PC-3 (cell line): ENCODE data around the gene ZC3H6. TPM values are rescaled to one million over a fixed set of nuclear protein-coding genes. Genes with fewer than 3 reads are reported as not detected.

Source experiments
- ATAC-seq: fragments of 200-7000 bp; cut with Tn5 transposase; 2 replicates; pipeline ENCODE4 v1.9.1; 2020; ENCODE audit warnings: mild to moderate bottlenecking, moderate library complexity
- BruUV-seq: library from RNA; stranded (reverse); fragments of 400-500 nt; replicated peaks from 2 replicates; lab custom pipeline; 2021; lab: Mats Ljungman, UMichigan
- CTCF ChIA-PET: fragments of 300-600 bp; sonication (Branson Sonifier 250); formaldehyde crosslinking; loops from one replicate; lab custom pipeline; 2022; ENCODE audit warnings: antibody characterized with exemption; lab: Charles Lee
- POLR2A ChIA-PET: fragments of 300-600 bp; sonication (Branson Sonifier 250); formaldehyde crosslinking; loops from one replicate; lab custom pipeline; 2022; ENCODE audit warnings: antibody characterized with exemption; ENCODE audit not compliant: unreplicated experiment; lab: Charles Lee
- DNase-seq: peaks from one replicate; pipeline ENCODE4 v3.0.0-alpha.2; 2015
- H2AFZ ChIP-seq: fragments of 300-600 bp; sonication (generic); 2 replicates; pipeline ENCODE4 v1.6.0; 2016; ENCODE audit warnings: antibody characterized with exemption, low read length
- H3F3A ChIP-seq: fragments of 300-600 bp; sonication (generic); one replicate; pipeline ENCODE4 v1.6.0; 2017; ENCODE audit warnings: antibody characterized with exemption, low read length, control low read depth, mild to moderate bottlenecking; ENCODE audit not compliant: unreplicated experiment
- H3K27ac ChIP-seq: fragments of 300-600 bp; sonication (generic); 2 replicates; pipeline ENCODE4 v1.5.1; 2016; ENCODE audit warnings: mild to moderate bottlenecking, low read length
- H3K27me3 ChIP-seq: fragments of 300-600 bp; sonication (generic); 2 replicates; pipeline ENCODE4 v1.6.1; 2016; ENCODE audit warnings: low read length, mixed read lengths
- H3K36me3 ChIP-seq: fragments of 300-600 bp; sonication (generic); 2 replicates; pipeline ENCODE4 v1.6.1; 2016; ENCODE audit warnings: low read depth, mixed run types, low read length, mixed read lengths
- H3K4me1 ChIP-seq: fragments of 300-600 bp; sonication (generic); 2 replicates; pipeline ENCODE4 v1.5.1; 2016; ENCODE audit warnings: low read length; ENCODE audit not compliant: insufficient read depth
- H3K4me2 ChIP-seq: fragments of 300-600 bp; sonication (generic); 2 replicates; pipeline ENCODE4 v1.6.0; 2016; ENCODE audit warnings: low read length
- H3K4me3 ChIP-seq: fragments of 300-600 bp; sonication (generic); 2 replicates; pipeline ENCODE4 v1.5.1; 2016; ENCODE audit warnings: mild to moderate bottlenecking, low read length, mixed read lengths
- H3K79me2 ChIP-seq: fragments of 300-600 bp; sonication (generic); 2 replicates; pipeline ENCODE4 v1.6.1; 2017; ENCODE audit warnings: low read length, mixed read lengths
- H3K9ac ChIP-seq: fragments of 300-600 bp; sonication (generic); 2 replicates; pipeline ENCODE4 v1.6.0; 2016; ENCODE audit warnings: mild to moderate bottlenecking, low read length
- H3K9me2 ChIP-seq: fragments of 300-600 bp; sonication (generic); replicated peaks from 2 replicates; pipeline ENCODE4 v1.6.1; 2016; ENCODE audit warnings: mixed run types, low read length, mixed read lengths
- H3K9me3 ChIP-seq: fragments of 300-600 bp; sonication (generic); 2 replicates; pipeline ENCODE4 v1.6.1; 2016; ENCODE audit warnings: low read length, mixed read lengths
- H4K20me1 ChIP-seq: fragments of 300-600 bp; sonication (generic); 2 replicates; pipeline ENCODE4 v1.6.1; 2016; ENCODE audit warnings: low read length, mixed read lengths
- CTCF ChIP-seq: fragments of 300-600 bp; sonication (generic); conservative IDR thresholded peaks from 2 replicates; pipeline ENCODE4 v1.5.1; 2017; ENCODE audit warnings: antibody characterized with exemption, low read depth, mild to moderate bottlenecking, low read length
- EZH2 ChIP-seq: fragments of 300-600 bp; sonication (generic); IDR thresholded peaks from one replicate; pipeline ENCODE4 v1.6.1; 2017; ENCODE audit warnings: antibody characterized with exemption, mild to moderate bottlenecking, low read length; ENCODE audit not compliant: unreplicated experiment
- EZH2phosphoT487 ChIP-seq: fragments of 300-600 bp; sonication (generic); IDR thresholded peaks from 2 replicates; pipeline ENCODE4 v1.6.1; 2018; ENCODE audit warnings: mild to moderate bottlenecking, antibody characterized with exemption, low read length, borderline replicate concordance
- intact Hi-C: fragments of 100-400 bp; cut with micrococcal nuclease; formaldehyde crosslinking; loops from 2 replicates; pipeline ENCODE4 v1.9.0; 2023
- total RNA-seq: library from RNA; depleted of rRNA; stranded (reverse); fragments of >200 nt; gene quantifications from 2 replicates; pipeline ENCODE4 v1.2.3, GENCODE V29; 2014

The ZC3H6 gene
- total RNA-seq, 1 experiment from 2014 or later = 1.3 TPM

- no peak overlapping the region for H3K4me2 ChIP-seq
- POLR2A ChIA-PET = no interaction called here
Observed at GRCh38 chr2:112255875-112256274, 19.5 kb upstream of the ZC3H6 start.

GRCh38 chr2:112256654-112257053 is 18.7 kb upstream of the ZC3H6 start:
- CTCF ChIA-PET = no interaction called here
- POLR2A ChIA-PET = no interaction called here

More at GRCh38 chr2:112255875-112256274, 19.5 kb upstream of the ZC3H6 start:
- Histone ChIP-seq H3K9me2 (no peaks in the 10 kb centered on the region), H4K20me1 (no peaks in the 10 kb centered on the region), H3K9ac (no peak overlapping the region), H3K9me3 (no peaks in the 10 kb centered on the region), H3F3A (no peaks in the 10 kb centered on the region), H2AFZ (no peak overlapping the region), H3K27me3 (no peaks in the 10 kb centered on the region), H3K27ac (no peak overlapping the region), H3K79me2 (peaks cover 39% of the 10 kb centered on the region), H3K36me3 (no peaks in the 10 kb centered on the region), H3K4me3 (no peak overlapping the region), H3K4me1 (peaks cover 20% of the 10 kb centered on the region)
- DNase-seq (no peak), ATAC-seq (no peak)
- CTCF ChIA-PET = no interaction called here
- TF ChIP-seq EZH2 (no peak), EZH2phosphoT487 (no peak), CTCF (no peak)
- intact Hi-C loops = loop anchor here (5.0 to 10.0 kb wide), 4 partner anchors 134 to 371 kb away; partner anchors contain the start of genes ANAPC1, CHCHD5 and RGPD8
- no TSS peak for BruUV-seq

More at GRCh38 chr2:112256654-112257053, 18.7 kb upstream of the ZC3H6 start:
- Histone ChIP-seq H3K27me3 (no peaks in the 10 kb centered on the region), H3F3A (no peaks in the 10 kb centered on the region), H3K27ac (no peak overlapping the region), H4K20me1 (no peaks in the 10 kb centered on the region), H3K4me2 (no peak overlapping the region), H3K9me3 (no peaks in the 10 kb centered on the region), H3K79me2 (peaks cover 32% of the 10 kb centered on the region), H3K4me3 (no peak overlapping the region), H2AFZ (no peak overlapping the region), H3K4me1 (peaks cover 20% of the 10 kb centered on the region), H3K9ac (no peak overlapping the region), H3K36me3 (no peaks in the 10 kb centered on the region), H3K9me2 (no peaks in the 10 kb centered on the region)
- intact Hi-C loops = loop anchor here (5.0 to 10.0 kb wide), 4 partner anchors 134 to 372 kb away; partner anchors contain the start of genes ANAPC1, CHCHD5 and RGPD8
- ATAC-seq = no peak
- TF ChIP-seq EZH2 (no peak), CTCF (no peak), EZH2phosphoT487 (no peak)
- BruUV-seq = no TSS peak
- no peak for DNase-seq
